ENCODE data around the gene ABHD17C.

Gene ABHD17C

GRCh38 chr15:80769153-80769828, 74.2 kb downstream of the ABHD17C start:
- Histone ChIP-seq H2AFZ (ENCODE audit: low read length) (no peak overlapping the region), H3K9ac (ENCODE audit: low read depth, low read length, poor library complexity, severe bottlenecking) (no peak overlapping the region), H3K4me1 (ENCODE audit: insufficient read depth, low read length, poor library complexity, severe bottlenecking) (no peaks in the 10 kb centered on the region), H4K20me1 (ENCODE audit: insufficient read depth, low read length, poor library complexity, severe bottlenecking) (no peaks in the 10 kb centered on the region), H3K4me3 (ENCODE audit: low read length, poor library complexity, severe bottlenecking) (no peak overlapping the region), H3K36me3 (ENCODE audit: insufficient read depth, low read length) (no peaks in the 10 kb centered on the region), H3K27me3 (ENCODE audit: insufficient read depth, low read length, poor library complexity, severe bottlenecking) (no peaks in the 10 kb centered on the region), H3K4me2 (ENCODE audit: low read depth, low read length, poor library complexity, severe bottlenecking) (no peak overlapping the region), H3K79me2 (ENCODE audit: insufficient read depth, low read length) (no peaks in the 10 kb centered on the region), H3K9me2 (replicated peaks; ENCODE audit: low read depth, low read length) (no peaks in the 10 kb centered on the region), H3F3A (ENCODE audit: low read depth) (no peaks in the 10 kb centered on the region), H3K9me3 (ENCODE audit: insufficient read depth, low read depth, low read length) (no peaks in the 10 kb centered on the region)
- no peak for TF ChIP-seq EZH2phosphoT487 (IDR thresholded peaks at IDR 0.05; ENCODE audit: borderline replicate concordance)

GRCh38 chr15:80769829-80770705, 75.0 kb downstream of the ABHD17C start:
- no peak overlapping the region for H3K4me3 ChIP-seq (ENCODE audit: low read length, poor library complexity, severe bottlenecking)
- H3K9ac ChIP-seq (ENCODE audit: low read depth, low read length, poor library complexity, severe bottlenecking) = no peak overlapping the region
- H3K9me2 ChIP-seq (replicated peaks; ENCODE audit: low read depth, low read length) = no peaks in the 10 kb centered on the region
- no peak overlapping the region for H3K4me2 ChIP-seq (ENCODE audit: low read depth, low read length, poor library complexity, severe bottlenecking)
- TF ChIP-seq EZH2phosphoT487 (IDR thresholded peaks at IDR 0.05; ENCODE audit: borderline replicate concordance) (no peak), CTCF (conservative IDR thresholded peaks at IDR 0.05; ENCODE audit: low read length) (no peak)
- no peaks in the 10 kb centered on the region for H3K79me2 ChIP-seq (ENCODE audit: insufficient read depth, low read length)
- H3K9me3 ChIP-seq (ENCODE audit: insufficient read depth, low read depth, low read length) = no peaks in the 10 kb centered on the region
- no peaks in the 10 kb centered on the region for H3K4me1 ChIP-seq (ENCODE audit: insufficient read depth, low read length, poor library complexity, severe bottlenecking)
- H2AFZ ChIP-seq (ENCODE audit: low read length) = no peak overlapping the region; the same call in 1 of the 2 replicates
- H3K36me3 ChIP-seq (ENCODE audit: insufficient read depth, low read length) = no peaks in the 10 kb centered on the region
- H4K20me1 ChIP-seq (ENCODE audit: insufficient read depth, low read length, poor library complexity, severe bottlenecking) = no peaks in the 10 kb centered on the region
- no peaks in the 10 kb centered on the region for H3K27me3 ChIP-seq (ENCODE audit: insufficient read depth, low read length, poor library complexity, severe bottlenecking)
- H3F3A ChIP-seq (ENCODE audit: low read depth) = no peaks in the 10 kb centered on the region

GRCh38 chr15:80773122-80773551, 78.0 kb downstream of the ABHD17C start:
- Histone ChIP-seq H3K4me1 (ENCODE audit: insufficient read depth, low read length, poor library complexity, severe bottlenecking) (no peaks in the 10 kb centered on the region), H4K20me1 (ENCODE audit: insufficient read depth, low read length, poor library complexity, severe bottlenecking) (no peaks in the 10 kb centered on the region), H3K27me3 (ENCODE audit: insufficient read depth, low read length, poor library complexity, severe bottlenecking) (no peaks in the 10 kb centered on the region), H3K4me3 (ENCODE audit: low read length, poor library complexity, severe bottlenecking) (no peak overlapping the region), H2AFZ (ENCODE audit: low read length) (no peak overlapping the region), H3K9ac (ENCODE audit: low read depth, low read length, poor library complexity, severe bottlenecking) (no peak overlapping the region), H3K9me2 (replicated peaks; ENCODE audit: low read depth, low read length) (no peaks in the 10 kb centered on the region), H3F3A (ENCODE audit: low read depth) (no peaks in the 10 kb centered on the region), H3K4me2 (ENCODE audit: low read depth, low read length, poor library complexity, severe bottlenecking) (no peak overlapping the region), H3K9me3 (ENCODE audit: insufficient read depth, low read depth, low read length) (no peaks in the 10 kb centered on the region), H3K79me2 (ENCODE audit: insufficient read depth, low read length) (no peaks in the 10 kb centered on the region), H3K36me3 (ENCODE audit: insufficient read depth, low read length) (no peaks in the 10 kb centered on the region)
- TF ChIP-seq EZH2phosphoT487 (IDR thresholded peaks at IDR 0.05; ENCODE audit: borderline replicate concordance) (no peak), CTCF (conservative IDR thresholded peaks at IDR 0.05; ENCODE audit: low read length) (no peak)
